Fibroblast of pulmonary artery (primary cell): Measurements from ENCODE around the gene TSEN2.

Source experiments
- DNase-seq: peaks from one replicate; pipeline ENCODE4 v3.0.0-alpha.2; 2010; ENCODE audit warnings: low read depth
- H3K4me3 ChIP-seq: replicated peaks from 2 replicates; pipeline ENCODE4 v1.5.1; 2011; ENCODE audit warnings: low read depth, mild to moderate bottlenecking, control low read depth, low read length, moderate library complexity
- CTCF ChIP-seq: IDR thresholded peaks from 2 replicates; pipeline ENCODE4 v1.5.1; 2011; ENCODE audit warnings: mild to moderate bottlenecking, control low read depth, low read length, inconsistent platforms; ENCODE audit errors: missing control alignments

Gene TSEN2

GRCh38 chr3:12579905-12580304 lies 95.6 kb downstream of the TSEN2 start:
- DNase-seq: peak; percentile 58
- TF ChIP-seq CTCF: no peak

GRCh38 chr3:12582730-12583129 lies 98.5 kb downstream of the TSEN2 start:
- TF ChIP-seq CTCF: no peak
- H3K4me3 ChIP-seq: no peak overlapping the region
- no peak for DNase-seq

More at GRCh38 chr3:12579905-12580304, 95.6 kb downstream of the TSEN2 start:
- H3K4me3 ChIP-seq: no peak overlapping the region
